ENCODE data around the gene RNF150.

RNF150 gene

GRCh38 chr4:141144207-141144606 is 10.9 kb upstream of the RNF150 start:
- H3K4me3 ChIP-seq (ENCODE audit: low read depth, low read length), result no peak overlapping the region
- TF ChIP-seq CTCF (IDR thresholded peaks at IDR 0.05; ENCODE audit: borderline replicate concordance, insufficient read depth, low read depth, low read length), result no peak

GRCh38 chr4:141142423-141142822 is 9.2 kb upstream of the RNF150 start:
- no peak for TF ChIP-seq CTCF (IDR thresholded peaks at IDR 0.05; ENCODE audit: borderline replicate concordance, insufficient read depth, low read depth, low read length)
- no peak overlapping the region for H3K4me3 ChIP-seq (ENCODE audit: low read depth, low read length)

- TF ChIP-seq CTCF (IDR thresholded peaks at IDR 0.05; ENCODE audit: borderline replicate concordance, insufficient read depth, low read depth, low read length), result no peak
- no peak overlapping the region for H3K4me3 ChIP-seq (ENCODE audit: low read depth, low read length)
Measured at GRCh38 chr4:141140391-141141200, 7.3 kb upstream of the RNF150 start.

GRCh38 chr4:141133999-141134995 is 1.0 kb upstream of the RNF150 start:
- no peak overlapping the region for H3K4me3 ChIP-seq (ENCODE audit: low read depth, low read length)
- no peak for TF ChIP-seq CTCF (IDR thresholded peaks at IDR 0.05; ENCODE audit: borderline replicate concordance, insufficient read depth, low read depth, low read length)

GRCh38 chr4:141132709-141133145 is 542 bp downstream of the RNF150 start:
- peak overlapping the region; percentile 39 for H3K4me3 ChIP-seq (ENCODE audit: low read depth, low read length)
- TF ChIP-seq CTCF (IDR thresholded peaks at IDR 0.05; ENCODE audit: borderline replicate concordance, insufficient read depth, low read depth, low read length), result no peak

GRCh38 chr4:141132072-141132708 is 1.1 kb downstream of the RNF150 start:
- TF ChIP-seq CTCF (IDR thresholded peaks at IDR 0.05; ENCODE audit: borderline replicate concordance, insufficient read depth, low read depth, low read length), result no peak
- H3K4me3 ChIP-seq (ENCODE audit: low read depth, low read length), result no peak overlapping the region
